A172 (cell line): Measurements from ENCODE around the gene PF4V1. TPM values are rescaled to one million over a fixed set of nuclear protein-coding genes. Genes with fewer than 3 reads are reported as not detected.

Experiments
- DNase-seq: peaks from one replicate; pipeline ENCODE4 v3.0.0-alpha.2; 2015; ENCODE audit warnings: low spot score
- total RNA-seq: library from RNA; depleted of rRNA; stranded (reverse); fragments of >200 nt; shearing (Covaris generic); gene quantifications from 2 replicates; pipeline ENCODE4 v1.2.3, GENCODE V29; 2014; rRNA removed

The PF4V1 gene
- total RNA-seq = not detected in 2 replicates

DNA sequence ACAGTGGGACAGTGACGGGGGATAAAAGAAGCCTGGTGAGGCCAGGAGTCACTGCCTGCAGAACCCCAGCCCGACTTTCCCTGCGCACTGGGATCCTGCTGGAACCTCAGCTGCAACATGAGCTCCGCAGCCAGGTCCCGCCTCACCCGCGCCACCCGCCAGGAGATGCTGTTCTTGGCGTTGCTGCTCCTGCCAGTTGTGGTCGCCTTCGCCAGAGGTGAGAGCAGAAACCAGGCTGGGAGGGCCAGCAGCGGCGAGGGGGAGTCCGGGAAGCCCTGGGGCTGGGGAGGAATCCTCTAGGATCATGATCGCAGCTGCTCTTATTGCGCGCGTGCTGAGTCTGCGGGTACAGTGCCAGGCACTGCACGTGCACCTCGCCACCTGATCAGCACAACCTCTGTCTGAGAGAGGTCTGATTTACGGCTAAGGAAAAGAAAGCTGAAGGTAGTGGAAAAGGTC is at the start of gene PF4V1:
TSS of gene PF4V1 (plus strand) at position 51 of the 459 bp plus-strand sequence. CDS start at position 118, 67 bp downstream.
- DNase-seq = no peak

- no peak for DNase-seq
These were observed 42.9 kb upstream of the PF4V1 start for GRCh38 chr4:73810191-73810590.

DNA sequence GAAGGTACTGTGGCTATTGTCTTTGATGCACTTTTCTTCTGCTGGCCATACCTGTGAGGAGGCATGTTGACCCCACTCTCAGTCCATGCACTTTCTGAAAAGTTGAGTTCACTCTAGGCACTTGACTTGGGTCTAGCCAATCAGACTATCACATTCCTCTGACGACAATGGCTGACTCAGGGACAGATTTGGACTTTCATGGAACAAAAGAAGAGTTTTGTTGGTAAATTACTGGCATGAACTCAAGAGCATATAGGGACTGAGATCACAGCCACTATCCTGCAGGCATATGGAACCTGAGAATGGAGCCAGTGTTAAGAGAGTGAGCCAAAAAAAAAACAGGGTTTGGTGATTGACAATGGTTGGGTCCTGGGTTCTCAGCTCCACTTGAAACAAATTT is 41.3 kb upstream of the PF4V1 start:
- no peak for DNase-seq

DNA sequence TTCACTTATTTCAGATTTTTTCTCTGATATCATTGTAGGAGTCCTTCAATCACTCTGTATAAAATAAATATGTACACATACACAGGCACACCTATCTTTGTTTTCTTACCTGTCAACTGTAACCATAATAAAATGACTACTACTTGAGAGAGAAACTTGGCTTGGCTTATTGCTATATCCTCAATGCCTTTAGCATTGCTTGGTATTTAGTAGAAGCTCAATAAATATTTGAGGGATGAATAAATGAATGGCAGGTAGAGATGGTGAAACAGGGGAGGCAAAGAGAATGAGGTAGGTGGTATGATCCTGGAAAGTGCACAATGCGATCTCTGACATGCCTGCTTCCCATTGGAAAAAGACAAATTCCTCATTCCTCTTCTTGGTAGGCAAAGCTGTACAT is 38.4 kb upstream of the PF4V1 start:
- no peak for DNase-seq

DNA sequence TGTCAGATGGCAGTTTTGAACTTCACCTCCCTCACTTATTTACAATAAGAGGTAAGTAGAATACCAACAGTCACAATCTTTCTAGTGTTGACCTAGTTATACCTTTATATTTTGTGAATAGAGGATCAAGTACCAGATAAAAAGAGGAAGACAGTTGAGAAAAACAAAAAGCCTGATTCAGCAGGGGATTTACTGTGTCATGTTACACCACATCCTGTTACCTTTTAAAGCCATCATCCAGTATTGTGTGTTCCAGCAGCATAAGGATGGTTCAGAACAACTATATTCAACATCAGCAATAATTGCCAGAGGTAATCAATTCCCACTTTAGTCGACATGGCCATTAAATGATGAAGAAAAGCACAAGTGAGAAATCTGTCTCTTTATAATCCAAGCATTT is 38.0 kb upstream of the PF4V1 start:
- peak; percentile 11 for DNase-seq

DNA sequence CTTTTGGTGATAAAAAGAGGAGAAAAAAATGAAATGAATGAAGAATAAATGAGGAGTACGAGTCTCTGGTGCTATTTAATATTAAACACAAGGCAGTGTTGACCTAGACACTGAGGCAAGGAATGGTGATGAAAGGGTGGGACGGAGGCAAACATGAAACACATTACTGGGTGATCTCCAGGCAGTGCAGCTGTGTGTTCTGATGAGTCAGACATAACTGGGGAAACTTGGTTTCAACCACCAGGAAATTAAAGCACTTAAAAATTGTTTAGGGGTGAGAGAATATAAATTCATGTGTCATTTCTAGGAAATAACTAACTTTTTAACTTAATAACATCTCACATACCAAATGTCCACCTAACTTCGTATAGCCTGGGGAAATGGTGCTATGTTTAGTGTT is 36.3 kb upstream of the PF4V1 start:
- DNase-seq = peak; percentile 57

DNA sequence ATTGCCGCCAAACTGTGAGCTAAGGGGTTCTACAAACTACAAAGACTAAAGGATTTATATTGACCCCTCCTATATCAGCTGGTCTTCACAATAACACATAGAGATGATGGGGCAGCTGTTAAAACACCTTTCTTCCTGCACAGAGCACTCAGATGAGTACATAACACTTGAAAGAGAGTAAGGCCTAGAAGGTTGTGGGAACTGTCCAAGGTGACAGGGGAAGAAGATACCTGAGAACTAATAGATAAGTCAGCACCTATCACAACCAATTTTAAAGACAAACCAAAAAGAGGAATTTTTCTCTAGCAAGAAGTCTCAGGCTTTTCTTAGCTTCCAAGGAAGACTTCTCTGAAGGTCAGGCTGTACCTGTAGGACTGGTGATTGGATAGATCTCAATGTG is 35.8 kb upstream of the PF4V1 start:
- no peak for DNase-seq

GRCh38 chr4:73821325-73821724 is 31.8 kb upstream of the PF4V1 start:
- no peak for DNase-seq

DNA sequence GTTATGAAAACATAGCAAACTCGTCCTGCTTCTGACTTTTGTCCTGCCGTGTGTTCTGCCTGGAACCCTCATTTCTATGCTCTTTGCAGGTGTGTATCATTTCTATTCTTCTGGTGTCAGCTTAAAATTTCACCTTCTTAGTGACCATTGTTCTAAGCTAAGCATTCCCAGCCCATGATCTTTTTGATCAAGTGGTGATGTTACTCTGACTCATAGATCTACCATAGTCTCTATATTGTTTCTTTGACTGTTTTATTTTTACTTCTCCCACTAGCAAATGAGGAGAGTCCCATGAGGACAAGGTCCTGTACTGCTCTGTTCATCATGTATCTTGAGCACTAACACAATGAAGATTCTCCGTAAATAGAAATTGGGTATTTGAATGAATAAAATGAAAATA is 30.7 kb upstream of the PF4V1 start:
- DNase-seq = no peak

GRCh38 chr4:73822812-73823504 is 30.1 kb upstream of the PF4V1 start:
- no peak for DNase-seq

- no peak for DNase-seq
These were observed 29.3 kb upstream of the PF4V1 start for GRCh38 chr4:73823760-73824159.

- no peak for DNase-seq
These were observed 24.1 kb upstream of the PF4V1 start for GRCh38 chr4:73828956-73829355.

DNA sequence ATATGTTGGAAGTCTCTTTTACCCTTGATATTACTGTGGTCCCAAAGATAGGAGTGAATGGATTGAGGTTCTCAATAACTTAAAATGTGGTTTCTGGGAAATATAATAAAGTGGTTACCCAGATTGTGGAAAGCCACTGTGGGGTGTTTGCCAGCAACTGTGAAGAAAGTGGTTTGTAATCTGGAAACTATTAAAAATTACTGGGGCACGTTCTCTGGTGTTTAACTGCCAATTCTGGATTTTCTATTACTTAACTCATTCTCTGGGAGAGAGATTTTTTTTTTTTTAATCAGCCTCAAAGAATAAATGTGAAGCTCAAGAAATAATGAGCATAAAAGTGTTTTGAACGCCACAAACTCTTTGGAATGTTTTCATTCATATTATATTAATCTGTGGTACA is 21.5 kb upstream of the PF4V1 start:
- DNase-seq = no peak

DNA sequence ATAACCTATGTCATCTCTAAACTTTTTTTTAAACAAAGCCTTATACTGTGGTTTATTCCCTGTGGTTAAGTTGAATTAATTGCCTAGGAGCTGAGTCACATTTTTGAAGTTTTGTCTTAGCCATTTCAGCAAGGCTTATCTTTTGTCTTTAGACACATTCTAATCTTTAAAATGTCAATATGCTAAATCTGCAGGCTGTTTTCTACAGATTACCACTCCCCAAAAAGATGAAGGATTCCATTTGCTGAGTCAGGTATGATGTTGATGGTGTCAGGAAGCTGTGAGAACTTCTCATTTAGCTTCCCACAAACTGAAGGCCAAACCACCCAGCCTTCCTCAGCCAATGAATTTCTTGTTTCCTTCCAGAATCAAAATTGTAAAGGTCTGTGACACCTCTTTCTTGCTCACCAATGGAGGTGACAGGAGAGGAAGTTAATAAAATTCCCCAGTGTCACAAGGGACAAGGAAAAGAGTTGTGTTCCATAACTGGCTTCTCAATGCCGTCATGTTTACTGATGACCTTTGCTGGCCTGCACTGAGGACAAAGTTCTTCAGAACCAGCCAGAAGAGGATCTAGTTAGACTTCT is 20.4 kb upstream of the PF4V1 start:
- peak; percentile 68 for DNase-seq

DNA sequence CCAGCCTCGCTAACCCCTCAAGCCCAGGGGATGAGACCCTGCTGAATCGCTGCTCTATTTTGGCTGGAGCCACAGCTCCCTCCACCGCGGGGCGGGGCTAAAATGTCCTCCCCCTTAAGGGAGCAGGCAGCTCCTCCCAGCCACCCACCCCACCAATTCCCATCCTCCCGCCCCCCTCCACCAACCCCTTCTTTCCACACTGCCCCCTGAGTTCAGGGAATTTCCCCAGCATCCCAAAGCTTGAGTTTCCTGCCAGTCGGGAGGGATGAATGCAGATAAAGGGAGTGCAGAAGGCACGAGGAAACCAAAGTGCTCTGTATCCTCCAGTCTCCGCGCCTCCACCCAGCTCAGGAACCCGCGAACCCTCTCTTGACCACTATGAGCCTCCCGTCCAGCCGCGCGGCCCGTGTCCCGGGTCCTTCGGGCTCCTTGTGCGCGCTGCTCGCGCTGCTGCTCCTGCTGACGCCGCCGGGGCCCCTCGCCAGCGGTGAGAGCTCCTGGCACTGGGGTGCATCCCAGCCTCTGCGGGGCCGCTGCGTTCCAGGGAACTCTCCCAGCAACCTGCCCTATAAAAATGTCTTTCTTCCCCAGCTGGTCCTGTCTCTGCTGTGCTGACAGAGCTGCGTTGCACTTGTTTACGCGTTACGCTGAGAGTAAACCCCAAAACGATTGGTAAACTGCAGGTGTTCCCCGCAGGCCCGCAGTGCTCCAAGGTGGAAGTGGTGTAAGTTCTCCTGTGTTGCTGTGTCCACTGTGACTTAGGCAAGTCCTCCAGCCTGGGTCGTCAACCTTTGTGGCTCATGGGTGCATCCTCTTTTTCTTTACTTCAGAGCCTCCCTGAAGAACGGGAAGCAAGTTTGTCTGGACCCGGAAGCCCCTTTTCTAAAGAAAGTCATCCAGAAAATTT is 16.5 kb upstream of the PF4V1 start, which contains the start of gene CXCL6:
TSS of gene CXCL6 (plus strand) at position 306 of the 907 bp plus-strand sequence. CDS start at position 379, 73 bp downstream.
- DNase-seq = no peak

DNA sequence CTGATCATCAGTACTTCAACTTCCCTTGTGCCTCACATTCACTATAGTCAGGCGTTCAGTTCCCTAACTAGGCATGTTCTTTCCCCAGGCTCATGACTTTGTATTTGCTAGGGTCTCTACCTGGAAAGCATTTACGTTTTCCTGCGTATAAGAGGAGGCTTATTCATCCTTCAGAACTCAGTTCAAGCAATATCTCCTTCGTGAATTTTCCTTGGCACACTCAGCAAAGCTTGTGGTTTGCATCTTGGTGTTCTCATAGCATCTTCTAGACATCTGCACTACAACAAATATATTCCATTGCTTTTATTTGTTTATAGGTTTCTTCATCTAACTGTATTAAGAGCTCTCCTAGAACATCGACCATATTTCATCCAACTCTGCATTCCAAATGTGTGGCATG is 14.0 kb upstream of the PF4V1 start:
- DNase-seq = no peak

GRCh38 chr4:73839715-73840114 is 13.4 kb upstream of the PF4V1 start:
- DNase-seq = no peak

DNA sequence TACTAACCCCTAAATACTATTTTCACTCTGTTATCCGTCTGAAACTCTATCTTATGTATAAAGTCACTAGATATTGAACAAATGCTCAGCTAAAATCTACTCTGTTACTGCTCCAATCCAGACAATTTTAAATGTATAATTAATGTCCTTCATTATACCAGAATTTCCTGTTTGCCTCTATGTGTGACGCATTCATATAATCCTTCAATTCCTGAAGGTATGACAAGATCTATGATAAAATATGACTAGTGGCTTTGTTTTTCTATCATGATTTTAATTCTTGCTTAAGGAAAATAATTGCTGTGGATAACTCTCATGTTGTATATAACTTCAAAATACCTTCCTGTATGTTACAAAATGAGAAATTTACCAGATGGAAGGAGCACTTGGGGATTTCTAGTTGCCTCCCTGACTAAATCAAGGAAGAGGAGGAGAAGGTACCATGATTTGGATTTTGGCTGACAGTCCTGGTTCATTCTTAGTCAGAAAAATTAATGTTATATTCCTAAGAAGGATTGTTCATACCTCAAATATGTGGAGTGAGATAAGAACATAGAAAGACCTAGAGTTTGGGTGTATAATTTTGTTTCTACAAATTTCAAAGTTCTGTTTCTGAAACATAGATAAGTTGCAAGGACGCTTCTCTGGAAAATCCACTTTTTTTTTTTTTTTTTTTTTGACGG is 11.7 kb upstream of the PF4V1 start:
- no peak for DNase-seq

DNA sequence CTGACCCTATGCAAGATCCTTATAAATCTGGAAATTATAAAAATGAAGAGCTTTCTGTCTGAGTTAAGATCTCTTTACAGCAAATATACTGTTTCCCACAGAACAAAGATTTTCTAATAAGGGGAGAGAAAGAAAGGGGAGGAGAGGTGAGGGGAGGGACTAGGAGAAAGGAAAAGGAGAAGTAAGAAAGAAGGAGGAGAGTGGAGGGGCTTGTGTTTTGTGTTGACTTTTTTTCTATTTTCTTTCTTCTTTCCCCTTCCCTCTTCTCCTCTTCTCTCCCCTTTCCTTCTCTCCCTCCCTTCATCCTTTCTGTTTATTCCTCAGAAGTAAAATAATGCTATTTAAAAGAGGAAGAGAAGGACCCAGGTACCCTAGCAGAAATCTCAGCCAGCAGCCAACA is 10.4 kb upstream of the PF4V1 start:
- no peak for DNase-seq

DNA sequence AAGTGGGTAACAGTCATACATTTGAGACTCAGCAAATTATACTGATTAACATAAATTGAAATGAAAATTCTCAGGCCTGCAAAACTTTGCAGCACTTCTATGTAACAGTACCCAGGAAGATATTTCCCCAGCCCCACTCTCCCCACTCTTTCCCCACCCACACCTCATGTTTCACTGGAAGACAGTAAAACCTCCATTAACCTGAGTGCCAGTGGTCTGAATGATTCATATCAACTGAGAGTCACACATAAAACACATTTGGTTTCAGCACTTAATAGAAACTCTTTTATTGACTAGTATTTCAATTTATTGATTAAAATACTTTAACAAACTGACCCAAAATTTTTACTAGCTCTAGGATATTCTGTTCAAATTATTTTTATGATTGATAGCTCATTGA is 9.7 kb upstream of the PF4V1 start:
- no peak for DNase-seq

DNA sequence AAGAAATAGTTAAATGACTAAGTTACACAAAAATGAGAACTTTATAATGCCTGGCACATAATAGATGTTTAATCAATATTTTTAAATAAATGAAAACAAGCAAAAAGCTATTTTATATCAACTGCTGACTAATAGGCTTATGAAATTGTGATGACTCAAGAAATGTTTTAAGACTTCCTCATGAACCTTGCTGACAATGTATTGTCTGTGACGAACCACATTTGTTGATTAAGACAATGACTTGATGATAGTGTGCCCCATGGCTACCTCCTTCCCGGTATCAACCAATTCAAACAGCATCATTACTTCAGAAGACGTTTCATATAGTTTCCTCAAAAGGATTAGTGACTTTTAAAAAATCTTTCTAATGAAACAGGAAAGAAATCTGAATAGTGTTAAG is 8.8 kb upstream of the PF4V1 start:
- no peak for DNase-seq

DNA sequence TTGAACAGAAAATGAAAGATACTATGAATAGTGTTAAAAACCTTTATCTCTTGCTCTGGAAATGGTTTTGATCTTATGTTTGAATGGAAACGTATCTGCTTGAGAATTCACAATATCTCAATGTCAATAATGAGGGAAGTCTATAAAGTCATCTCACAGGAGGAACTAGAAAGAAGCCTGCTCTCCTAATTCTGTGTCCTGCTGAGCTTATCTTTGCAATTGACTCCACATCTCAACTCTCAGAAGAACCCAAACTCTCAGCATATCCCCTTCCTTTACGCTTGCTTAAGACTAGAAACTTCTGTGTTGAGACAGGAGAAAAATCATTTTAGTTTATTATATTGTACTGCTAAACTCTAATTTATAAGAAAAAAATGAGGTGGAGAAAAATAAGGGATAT is 8.3 kb upstream of the PF4V1 start:
- no peak for DNase-seq
